Stimulated activated CD4-positive, alpha-beta T cell treated with anti-CD3 and anti-CD28 coated beads, TNF-alpha, amount 100 ng/mL, for 24 hours (primary cell): ENCODE measurements around the gene LINS1.

Experiments used
- DNase-seq, 3 experiments: peaks; one replicate each; pipeline ENCODE4 v3.0.0-alpha.2; 2020; ENCODE audit warnings: low read depth in 3 of 3

The LINS1 gene

DNA sequence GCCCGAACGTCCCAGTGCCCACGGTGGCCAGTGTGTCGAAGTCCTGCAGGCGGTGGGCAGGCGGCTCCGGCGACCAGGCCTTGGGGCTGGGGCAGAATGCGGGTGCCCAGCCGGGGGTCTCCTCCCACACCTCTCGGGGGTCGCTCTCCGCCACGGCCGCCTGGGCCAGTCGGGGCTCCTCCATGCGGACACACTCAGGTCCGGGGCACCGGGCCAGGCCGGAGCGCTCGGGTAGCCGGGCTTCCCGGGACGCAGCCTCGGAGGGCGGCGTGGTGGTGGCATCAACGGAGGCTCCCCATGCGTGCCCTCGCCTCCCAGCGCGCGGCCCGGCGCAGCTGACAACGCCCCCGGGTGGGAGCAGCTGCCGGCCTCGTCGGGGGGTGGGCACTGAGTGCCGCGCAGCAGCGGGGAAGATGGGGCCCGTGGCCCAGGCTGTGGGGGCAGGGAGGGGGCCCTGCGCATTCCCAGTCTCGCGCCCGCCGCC is 43.2 kb downstream of the LINS1 start:
- DNase-seq, result no peak

DNA sequence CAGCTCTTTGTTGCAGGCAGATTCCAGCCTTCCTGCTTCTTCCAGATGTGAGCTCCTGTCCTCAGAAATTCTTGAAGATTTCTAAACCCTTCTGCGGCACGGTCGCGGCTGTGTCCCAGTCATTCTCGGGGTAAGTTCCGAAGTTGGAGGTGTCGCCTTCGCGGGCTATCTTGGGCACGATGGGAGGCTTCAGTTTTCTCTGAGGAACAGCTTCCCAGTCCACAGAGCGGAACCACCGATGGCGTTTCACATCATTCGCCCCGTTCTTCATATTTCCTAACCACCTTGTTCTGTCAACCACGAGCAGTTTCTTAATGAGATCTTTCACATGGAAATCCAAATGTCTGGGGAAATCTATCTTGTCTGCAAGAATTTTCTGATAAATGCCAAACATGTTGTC is 48.5 kb downstream of the LINS1 start:
- no peak for DNase-seq

DNA sequence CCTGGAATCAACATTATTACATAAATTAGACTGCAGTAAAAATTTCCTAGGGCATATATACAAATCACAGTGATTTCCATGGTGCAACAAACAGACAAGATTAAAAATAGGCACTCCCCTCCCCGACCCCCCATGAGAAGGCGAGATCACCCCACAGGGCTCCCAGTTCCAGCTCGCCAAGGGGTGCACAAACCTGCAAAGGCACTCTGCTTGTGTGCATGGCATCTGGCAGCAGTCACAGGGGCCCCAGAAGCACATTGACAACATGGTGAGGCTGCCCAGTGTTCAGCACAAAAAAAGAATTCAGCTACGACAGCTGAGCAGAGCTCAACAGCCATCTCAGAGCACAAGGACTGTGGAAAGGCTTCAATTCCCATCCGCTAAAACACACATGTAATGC is 54.0 kb downstream of the LINS1 start:
- no peak for DNase-seq

DNA sequence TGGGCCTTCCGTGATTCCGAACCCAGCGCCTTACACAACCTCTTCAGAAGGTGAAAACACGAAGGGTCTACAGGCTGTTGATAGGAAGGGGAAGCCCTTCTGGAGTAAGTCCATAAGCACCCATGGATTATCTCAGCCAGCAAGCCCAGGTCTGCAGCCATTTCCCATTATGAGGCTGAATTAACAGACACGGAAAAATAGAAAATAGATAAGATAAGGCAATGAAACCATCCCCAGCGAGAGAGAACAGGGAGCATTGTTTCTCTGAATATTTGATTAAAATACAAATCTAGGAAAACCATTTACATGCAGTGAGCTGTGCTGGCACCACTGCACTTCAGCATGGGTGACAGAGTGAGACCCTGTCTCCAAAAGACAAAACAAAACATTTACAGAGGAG is 57.0 kb downstream of the LINS1 start:
- no peak for DNase-seq

DNA sequence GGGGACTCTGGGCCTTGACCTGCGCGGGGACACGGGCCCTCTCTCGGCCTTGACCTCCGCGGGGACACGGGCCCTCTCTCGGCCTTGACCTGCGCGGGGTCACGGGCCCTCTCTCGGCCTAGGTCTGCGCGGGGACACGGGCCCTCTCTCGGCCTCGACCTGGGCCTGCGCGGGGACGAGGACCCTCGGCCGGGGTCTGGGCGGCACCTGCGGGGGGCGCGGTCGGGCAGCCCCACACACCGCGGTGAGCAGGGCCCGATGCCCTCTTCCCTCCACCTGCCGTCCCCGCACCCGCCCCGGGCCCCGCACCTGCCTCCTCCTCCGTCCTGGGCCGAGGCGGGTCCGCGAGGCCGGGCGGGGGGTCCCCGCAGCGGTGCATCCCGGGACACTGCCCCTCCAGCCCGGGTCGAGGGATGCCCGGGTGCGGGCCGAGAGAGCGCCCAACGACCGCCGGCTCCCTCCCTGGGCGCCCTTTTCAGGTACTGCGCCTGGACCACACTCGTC is 57.6 kb downstream of the LINS1 start:
- DNase-seq, result no peak

DNA sequence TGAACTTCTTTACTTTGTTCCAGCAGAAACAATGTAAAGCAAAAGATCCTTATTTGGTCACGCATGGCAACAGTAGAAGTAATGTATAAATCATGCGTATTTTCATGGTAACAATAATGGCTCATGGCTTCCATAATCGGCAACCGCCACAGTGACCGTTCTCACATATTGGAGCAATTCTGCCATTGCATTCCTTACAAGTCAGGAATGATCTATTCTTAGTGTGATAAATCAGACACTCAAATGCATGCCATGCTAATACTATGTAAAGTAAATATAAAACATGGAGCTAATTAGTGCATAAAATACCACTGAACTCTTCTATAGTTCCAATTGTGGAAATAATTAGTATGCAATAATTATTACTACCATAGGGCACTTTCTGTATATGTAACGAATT is 59.7 kb downstream of the LINS1 start:
- DNase-seq, result no peak

DNA sequence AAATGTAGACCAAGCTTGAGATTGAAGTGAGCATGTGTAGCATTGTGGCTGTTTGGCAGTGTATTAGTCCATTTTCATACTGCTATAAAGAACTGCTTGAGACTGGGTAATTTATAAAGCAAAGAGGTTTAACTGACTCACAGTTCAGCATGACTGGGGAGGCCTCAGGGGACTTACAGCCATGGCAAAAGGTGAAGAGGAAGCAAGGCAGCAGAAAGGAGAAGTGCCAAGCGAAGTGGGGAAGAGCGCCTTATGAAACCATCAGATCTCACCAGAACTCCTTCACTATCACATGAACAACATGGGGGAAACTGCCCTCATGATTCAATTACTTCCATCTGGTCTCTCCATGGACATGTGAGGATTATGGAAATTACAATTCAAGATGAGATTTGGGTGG is 64.7 kb downstream of the LINS1 start:
- no peak for DNase-seq

DNA sequence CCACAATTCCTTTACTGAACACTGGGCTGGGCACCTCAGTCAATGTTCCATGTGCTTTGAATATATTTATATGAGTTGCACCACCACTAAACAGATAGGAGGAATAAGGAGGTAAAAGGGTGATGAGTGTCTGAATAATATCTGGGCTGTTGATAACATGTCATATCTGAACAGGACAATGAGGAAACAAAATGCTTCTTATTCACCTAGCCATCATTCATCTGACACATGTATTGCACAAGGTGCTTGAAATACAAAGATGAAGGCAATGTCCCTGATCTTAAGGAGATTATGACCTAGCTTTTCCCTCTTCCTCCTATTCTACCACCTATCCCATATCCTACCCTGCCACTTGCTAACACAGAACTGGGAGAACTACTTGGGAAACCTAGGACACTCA is 65.3 kb downstream of the LINS1 start:
- no peak for DNase-seq

DNA sequence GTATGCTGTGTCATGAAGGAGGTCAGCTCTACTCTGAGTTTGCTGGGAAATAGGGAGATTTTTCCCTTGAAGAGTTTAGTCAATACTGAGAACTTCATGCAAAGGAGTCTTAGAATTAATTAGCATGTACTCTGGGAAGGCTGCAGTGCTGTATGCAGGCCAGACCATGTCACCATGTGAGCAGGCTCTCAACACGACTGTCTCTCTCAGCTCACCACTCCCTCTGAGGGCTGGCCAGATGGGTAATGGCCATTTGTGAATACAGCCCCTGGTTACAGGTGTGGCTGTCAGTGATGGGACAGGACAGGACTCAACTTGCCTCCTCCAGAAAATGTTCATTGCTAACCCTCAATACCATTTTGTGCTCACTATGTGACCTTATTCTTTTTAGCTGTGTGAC is 68.1 kb downstream of the LINS1 start:
- no peak for DNase-seq

DNA sequence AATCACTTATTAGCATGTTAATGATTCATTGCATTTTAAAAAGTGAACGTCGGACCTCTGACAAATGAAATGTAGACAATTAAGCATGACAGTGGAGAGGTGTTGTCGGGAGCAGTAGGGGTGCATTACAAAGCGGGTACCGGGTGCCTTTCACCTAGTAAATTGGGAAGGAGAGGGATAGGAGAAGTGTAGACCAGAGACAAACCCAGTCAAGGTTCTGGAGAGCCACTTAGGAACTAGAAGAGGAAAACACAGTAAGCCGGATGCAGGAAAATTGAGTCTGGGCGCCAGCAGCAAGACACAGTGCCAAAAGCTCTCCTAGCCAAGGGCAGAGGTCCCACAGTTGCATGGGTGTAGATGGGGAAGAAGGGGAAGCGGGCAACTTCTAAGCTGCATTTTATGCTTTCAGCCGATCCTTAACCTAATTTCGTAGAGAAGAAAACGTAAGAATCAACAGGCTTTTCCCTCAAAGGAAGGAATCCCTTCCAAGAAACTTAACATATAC is 70.1 kb downstream of the LINS1 start:
- DNase-seq, result no peak

DNA sequence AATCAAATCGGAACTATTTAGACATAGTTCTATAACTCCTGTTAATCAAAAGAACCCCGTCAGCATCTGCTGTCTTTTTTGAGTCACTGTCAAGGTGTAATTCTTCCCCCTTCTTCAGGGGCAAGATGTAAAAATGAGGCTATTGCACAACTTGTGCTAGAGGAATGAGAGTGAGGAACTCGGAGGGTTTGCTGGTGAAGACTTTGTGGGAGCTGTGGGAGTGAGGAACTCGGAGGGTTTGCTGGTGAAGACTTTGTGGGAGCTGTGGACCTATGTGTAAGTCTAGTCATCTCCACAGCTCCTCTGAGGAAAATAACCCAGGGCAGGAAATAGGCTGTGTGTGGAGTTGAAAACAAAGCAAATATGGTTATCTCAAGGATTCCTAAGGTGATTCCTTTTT is 70.8 kb downstream of the LINS1 start:
- no peak for DNase-seq

DNA sequence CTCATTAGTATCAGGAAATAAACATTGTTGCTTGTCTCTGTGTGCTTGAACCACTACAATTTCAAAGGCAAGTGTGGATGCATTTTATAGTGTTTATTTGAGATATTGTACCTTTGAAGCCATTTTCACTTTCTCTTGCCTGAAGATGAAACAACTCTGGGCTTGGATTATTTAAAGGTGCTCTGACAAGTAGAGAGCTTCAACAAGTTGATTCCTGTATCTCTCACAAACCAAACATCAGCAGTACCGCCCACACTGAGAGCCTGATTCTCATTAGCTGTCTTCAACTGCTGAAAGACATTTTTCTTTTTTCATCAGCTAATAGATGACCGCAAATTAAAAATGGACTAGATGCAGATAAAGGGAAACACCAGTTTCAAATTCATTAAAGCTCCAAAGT is 72.4 kb downstream of the LINS1 start:
- no peak for DNase-seq

DNA sequence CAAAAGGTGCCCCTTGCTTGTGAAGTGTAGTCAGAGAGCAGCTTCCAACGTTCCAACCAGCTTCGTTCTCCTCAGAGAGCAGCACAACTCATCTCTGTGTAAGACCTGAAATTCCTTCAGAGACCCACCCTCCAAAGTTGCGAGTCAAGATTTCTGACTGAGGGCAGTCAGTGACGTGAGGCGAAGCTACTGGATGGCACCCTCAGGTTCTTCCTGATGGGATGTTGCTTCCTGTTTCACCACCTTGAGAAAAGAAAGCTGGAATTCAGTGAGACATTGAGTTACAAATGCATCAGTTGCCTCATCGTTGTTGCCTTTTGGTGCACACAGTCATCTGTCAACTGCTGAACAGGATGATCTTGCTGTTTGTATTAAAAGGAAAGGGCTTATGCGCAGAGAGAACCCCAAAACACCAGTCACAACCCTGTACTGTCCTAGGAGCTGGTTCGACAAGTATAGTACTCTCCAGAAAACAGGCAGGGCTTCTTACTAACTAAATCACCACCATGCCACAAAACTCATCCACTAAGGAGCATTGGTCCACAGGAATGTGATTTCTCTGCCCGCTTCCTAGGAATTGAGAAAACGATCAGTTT is 73.1 kb downstream of the LINS1 start, which contains the start of gene CERS3:
CERS3 (minus strand) TSS at position 118 of the 596 bp plus-strand sequence. CDS start 27,101 bp downstream, outside the sequence.
- no peak for DNase-seq

DNA sequence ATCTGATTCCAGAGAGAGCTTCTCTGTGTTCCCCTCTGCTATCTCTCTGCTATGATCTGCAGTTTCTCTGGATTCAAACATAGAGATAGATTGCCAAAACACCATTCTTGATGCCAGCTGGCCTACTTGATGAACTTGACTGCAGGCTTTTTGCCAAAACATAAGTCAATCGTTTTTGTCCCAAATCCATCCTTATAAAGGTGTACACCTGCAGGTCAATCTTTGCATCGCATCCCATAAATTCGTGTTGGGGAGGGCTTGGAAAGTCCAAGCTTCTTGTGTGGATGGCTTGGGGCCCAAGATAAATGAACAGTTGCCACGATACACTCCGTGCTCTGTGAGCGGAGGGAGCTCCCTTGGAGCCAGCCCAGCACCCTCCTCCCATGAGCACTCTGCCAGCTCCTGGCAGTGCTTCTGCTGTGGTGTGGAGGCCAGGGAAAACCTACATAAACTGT is 75.9 kb downstream of the LINS1 start:
- no peak for DNase-seq

DNA sequence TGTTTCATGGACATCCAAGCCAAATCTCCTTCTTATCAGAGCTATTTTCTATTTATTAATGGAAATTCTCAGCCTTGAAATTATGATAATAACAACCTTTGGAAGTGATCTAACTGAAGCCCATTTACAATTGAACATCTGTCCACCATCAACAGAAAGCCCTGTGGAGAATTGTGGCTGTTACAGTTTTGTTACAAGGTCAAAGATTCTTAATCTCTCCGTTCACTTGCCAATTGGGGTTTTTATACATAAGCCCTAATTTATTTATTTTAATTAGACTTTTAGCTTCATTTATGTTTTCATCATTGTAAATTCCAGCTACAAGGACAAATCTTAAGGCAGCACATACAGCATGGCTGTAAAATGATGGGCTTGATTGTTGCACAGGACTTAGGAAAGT is 76.5 kb downstream of the LINS1 start:
- no peak for DNase-seq

DNA sequence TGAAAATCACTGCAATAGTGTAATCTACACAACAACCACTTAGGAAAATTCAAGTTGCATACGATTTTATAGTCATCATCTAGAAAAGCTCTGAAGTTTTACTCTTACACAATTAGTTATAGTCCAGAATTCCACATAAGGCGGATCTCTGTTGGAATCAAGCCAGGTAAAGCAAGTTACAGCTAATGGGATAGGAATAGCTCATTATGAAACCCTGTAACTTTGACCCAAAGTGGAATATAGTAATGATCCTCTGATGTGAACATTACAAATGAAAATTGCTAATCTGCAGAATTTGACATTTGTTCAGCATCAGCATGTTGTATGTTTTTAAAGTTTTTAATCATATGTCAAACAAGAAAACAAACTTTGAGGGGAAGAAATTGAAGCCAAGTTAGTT is 77.7 kb downstream of the LINS1 start:
- no peak for DNase-seq

DNA sequence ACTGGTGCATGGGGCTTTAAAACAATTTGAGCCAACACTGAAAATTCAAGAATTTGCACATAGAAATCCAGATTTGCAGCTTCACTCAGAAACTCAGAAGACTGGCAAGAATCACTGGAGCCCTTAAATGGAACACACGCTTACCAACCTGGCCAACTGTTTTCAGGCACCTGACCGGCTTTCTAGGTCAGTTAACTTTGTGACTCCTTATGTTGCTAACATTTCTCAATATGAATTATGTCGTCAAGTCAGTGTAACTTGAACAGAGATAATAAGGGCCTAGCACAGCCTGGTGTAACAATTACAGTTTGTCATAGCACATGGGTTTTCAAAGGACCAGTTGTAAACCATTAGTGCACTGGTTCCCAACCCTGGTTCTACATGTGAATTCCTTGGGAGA is 80.1 kb downstream of the LINS1 start:
- DNase-seq, result no peak

DNA sequence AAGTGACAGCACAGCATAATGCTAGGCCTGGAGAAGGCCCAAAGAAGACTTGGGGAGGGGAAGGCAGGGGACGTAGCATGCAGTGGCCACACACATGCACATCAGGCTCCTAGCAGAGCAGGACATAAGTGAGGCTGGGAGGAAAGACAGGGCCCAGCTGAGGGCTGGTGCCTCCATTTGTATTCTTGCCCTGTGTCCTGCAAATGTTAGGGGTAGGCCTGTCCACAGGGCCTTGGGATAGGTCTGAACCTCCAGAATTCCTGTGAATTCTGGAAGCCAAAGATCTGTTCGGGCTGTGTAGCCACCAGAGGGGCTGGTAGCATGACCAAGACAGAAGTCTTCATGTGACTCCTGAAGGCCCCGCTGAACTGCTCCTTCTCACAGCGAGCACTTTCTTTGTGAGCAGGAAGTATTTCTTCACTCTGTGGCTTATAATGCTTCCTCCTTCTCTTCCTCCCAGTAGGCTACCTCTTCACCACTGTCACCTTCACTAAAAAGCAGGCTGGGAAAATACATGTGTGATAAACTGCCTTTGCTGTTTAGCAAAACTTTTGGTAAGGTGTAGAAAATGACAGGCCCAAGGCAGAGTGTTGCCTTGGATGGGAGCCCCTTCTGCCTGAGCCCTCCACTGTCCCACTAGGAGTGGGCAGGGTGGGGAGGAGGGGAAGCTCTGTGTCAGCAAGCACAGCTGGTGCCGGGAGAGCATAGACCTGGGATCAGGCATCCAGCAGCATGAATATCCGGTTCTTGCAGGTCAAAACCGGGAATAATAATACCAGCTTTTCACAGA is 81.7 kb downstream of the LINS1 start:
- no peak for DNase-seq

DNA sequence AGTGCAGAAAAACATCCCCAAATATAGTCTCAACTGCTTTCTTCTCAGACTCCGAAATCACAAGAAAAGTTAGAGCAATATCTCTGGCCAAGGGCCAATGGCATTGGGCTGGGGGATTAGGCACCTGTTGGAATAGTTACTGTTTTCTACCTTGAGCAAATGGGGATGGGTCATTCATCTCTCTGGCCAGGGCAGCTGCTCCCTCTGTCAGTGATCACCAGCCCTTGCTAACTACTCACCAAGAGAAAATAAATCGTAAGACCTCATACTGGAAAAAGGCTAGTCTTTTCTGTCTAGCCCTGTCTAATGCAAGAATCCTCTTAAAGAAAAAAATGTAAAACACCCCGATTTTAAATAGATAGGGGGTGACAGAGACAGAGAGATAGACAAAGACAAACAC is 84.1 kb downstream of the LINS1 start:
- no peak for DNase-seq
